Measurements from ENCODE around the gene RNF32.
"Not testable (repeated sequence)": the region's sequence is repeated elsewhere in the genome, so short reads cannot be mapped to it uniquely, and the experiment has no call there.

Gene RNF32

DNA sequence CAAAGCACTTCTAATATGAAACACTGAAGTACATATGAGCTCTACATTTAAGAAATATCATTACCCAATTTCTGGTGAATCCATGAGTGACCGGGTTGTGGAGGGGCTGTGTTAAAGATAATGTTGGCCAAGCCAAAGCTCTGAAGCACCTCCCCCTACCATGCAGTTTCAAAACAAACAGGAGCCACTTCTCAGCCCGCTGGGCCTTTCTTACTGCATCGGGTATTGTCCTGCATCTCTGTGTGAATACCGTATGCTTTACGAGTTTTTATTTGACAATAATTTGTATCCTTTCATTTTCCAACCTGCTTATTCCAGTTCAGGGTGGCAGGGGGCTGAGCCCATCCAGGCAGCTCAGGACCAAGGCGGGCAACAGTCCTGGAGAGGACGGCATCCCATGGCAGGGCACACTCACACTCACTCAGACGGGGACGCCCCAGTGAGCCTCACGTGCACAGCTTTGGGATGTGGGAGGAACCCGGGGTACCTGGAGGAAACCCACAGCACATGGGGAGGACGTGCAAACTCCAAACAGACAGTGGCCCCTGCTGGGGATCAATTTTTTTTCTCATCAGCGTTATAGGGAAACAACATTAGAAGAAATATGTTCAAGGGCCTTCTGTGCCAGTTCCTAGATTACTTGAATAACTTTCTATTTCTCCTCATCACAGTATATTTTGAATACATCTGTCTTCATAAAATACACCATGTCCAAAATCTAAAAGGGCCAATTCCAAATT is 1.9 kb downstream of the RNF32 start:
- DNase-seq, result no peak

DNA sequence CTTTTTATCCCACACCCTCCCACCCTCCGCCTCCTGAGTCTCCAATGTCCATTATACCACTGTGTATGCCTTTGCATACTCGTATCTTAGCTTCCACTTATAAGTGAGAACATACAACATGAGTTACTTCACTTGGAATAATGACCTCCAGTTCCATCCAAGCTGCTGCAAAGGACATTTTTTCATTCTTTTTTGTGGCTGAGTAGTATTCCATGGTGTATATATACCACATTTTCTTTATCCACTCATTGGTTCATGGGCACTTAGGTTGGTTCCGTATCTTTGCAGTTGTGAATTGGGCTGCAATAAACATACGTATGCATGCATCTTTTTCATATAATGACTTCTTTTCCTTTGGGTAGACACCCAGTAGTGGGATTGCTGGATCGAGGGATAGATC is 6.8 kb downstream of the RNF32 start:
- not testable (repeated sequence) for DNase-seq

DNA sequence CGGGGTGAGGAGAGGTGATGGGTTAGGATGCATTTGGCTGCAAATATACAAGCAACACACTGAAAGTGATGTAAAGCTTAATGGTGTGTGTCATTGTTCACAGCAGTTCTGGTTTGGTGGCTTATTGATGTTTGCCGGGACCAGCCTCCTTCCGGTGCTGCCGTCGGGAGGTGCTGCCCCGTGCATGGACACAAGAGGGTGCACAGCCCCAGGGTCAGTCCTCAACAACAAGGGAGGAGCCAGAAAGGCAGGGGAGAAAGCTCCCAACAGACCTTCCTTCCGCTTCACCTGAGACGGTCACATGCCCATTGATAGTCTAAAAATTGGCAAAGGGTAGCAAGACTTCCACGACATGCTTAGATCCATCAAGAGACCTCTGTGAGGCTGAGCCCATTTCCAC is 9.5 kb downstream of the RNF32 start:
- DNase-seq, result no peak

DNA sequence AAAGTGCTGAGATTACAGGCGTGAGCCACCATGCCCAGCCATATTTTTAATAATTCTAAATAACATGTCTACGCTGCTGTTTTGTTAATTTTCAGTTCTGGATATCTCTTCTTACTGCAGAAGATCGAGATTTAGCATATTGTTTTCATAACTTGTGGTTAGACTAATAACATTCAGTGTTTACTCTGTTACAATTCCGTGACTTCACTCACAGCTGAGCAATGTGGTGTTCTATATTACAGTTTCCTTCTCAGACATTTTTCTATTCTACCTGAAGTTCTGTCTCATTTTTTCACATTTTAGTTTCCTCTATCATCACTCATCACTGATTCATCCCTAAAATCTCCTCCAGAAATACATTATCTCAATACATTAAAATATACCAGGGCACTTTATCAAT is 10.9 kb downstream of the RNF32 start:
- no peak for DNase-seq

DNA sequence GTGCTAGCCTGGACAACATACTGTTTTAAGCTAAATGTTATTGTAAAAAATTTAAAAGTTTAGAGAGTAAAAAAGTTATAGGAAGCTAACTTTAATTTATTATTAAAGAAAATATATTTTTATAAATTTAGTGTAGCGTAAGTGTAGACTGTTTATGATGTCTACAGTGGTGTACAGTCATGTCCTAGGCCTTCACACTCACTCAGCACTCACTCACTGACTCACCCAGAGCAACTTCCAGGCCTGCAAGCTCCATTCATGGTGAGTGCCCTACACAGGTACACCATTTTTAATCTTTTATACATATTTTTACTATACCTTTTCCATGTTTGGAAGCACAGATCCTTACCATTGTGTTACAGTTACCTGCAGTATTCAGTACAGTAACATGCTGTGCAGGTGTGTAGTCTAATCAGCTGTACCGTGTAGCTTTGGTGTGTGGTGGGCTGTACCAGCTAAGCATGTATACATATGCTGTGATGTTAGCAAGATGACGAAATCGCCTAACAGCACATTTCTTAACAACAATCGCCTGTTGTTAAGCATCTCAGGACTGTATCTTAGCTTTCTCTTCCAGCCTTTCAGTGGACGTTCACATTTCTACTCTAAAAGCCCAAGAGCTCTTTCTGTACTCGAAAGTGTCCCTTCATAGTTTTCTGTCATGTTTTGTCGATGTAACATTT is 12.5 kb downstream of the RNF32 start:
- no peak for DNase-seq

DNA sequence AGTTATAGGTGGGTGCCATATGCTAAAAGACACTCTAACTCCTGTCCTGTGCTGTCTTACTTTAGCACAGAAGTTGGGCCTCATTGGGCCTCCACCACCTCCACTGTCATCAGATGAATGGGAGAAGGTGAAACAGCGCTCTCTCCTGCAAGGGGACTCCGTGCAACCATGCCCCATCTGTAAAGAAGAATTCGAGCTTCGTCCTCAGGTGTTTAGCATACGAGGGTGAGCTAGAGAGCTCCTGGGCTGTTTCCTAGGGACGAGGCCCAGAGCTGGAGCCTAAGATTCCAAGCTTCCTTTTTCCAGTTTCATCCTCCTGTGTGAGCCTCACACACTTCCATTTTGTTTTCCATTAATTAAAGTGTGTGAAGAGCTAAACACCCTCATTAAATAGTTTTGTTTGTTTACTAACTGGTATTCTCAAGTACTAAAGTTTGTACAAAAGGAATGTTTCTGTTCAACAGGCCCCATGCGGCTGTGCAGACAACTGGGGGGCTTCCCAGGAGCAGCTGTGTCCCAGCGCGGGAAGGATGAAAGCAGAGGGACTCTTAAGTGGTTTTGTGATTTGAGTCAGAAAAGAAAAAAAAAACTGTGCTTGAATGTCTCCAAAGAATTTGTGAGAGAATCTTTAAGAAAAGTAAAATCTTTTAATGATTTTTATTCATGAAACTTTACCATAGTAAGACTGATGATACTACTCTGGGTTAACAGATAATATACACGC is 14.1 kb downstream of the RNF32 start:
- no peak for DNase-seq

DNA sequence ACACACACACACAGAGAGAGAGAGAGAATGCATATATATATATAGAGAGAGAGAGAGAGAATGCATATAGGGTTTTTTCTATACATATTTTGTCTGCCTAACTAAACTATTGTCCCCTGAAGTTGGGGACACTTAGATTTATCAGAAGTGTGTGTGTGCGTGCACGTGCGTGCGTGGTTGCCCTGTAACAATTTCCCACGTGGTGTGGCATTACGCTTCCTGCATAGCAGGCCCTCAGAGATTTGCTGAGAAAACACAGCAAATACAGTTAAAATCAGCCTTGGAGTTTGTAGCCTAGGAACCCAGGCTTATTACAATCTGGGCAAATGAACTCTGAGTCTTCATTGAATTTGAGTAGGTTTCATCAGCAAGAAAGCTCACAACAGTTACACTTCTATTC is 14.7 kb downstream of the RNF32 start:
- DNase-seq, result no peak

DNA sequence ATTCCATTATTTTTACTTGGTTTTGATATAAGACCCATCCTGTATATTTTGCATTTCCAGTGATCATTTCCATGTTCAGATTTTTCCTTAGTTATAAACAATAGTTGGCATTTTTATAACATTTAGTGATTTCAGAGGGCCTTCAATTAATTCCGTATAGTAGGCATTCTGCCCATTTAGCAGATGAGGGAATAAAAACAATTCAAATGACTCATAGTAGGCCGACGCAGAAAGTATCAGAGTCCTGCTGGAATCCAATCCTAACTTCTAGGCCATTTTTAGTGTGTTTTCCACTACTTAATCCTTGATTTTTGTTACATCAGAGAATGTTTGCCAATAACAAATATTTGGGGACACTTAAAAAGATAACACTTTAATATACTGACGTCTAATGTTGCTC is 15.4 kb downstream of the RNF32 start:
- no peak for DNase-seq

DNA sequence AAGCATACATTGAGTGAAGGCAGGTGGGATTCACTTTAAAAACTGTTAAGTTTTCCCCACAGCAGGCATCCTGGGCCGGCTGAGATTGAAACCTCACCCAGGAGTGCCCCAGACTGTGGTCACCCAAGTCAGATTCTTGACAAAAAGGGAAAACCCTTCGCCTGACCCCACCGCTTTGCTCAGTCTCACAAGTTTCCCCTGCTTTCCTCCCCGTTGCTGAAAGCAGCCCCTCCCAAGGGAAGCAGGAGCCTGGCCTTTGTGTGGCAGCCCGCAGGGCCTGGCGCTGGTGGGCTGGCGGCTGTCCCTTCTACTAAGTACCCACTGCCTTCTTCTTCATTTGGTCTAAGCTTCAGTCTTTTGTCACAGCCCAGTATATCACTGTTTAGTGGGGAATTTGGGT is 16.0 kb downstream of the RNF32 start:
- DNase-seq, result no peak

DNA sequence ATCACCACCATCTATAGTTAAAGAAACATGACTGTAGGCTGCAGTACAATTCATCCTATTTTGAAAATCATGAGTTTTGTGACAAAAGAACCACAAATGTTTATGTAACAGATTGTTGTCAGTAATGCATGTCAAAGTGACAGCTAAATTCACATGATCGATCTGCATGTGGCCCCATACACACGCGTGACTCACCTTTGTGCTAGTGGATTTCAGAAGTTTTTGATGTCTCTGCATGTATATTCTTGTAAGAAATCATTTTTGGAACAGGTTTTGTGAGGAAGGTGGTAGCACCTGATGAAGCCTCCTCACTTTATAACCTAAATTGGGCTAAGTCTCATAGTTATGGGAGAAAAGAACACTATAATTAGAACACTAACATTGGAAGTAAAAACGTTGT is 17.1 kb downstream of the RNF32 start:
- DNase-seq, result no peak

DNA sequence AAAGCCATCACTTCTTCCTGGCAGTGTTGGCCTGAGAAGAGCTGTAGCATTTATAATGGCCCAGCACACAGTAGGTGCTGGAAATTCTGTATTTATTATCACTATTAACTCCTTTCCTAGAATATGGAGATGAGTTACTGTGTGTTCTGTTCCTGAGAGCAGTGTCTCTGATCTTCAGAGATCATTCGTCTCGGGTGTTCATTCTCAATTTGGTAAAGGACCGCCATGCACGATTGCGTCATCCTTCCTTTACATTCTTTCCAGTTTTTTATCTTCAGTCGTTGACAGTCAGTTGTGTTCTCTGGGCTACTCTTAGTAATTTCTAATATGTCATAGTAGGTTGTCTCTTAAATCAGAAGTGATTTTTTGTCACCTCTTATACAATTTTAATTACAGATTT is 18.6 kb downstream of the RNF32 start:
- no peak for DNase-seq

DNA sequence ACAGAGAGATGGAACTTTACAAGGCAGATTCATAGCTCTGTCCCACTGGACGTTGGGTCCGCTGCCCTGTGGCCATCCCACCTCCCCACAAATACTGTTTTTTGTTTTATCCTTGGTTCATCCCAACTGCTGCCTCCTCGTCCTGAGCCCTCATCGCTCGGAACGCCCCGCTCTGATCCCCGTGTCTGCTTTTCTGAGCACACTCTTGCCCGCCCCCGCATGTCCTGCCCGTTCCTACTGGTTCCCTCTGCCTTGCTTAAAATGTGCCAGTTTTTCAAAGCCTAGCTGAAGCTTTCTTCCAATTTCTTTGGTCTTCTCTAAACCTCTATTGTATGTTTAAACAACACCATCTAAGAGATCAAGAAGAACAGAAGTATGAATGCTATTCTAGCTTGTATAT is 19.4 kb downstream of the RNF32 start:
- DNase-seq, result no peak

DNA sequence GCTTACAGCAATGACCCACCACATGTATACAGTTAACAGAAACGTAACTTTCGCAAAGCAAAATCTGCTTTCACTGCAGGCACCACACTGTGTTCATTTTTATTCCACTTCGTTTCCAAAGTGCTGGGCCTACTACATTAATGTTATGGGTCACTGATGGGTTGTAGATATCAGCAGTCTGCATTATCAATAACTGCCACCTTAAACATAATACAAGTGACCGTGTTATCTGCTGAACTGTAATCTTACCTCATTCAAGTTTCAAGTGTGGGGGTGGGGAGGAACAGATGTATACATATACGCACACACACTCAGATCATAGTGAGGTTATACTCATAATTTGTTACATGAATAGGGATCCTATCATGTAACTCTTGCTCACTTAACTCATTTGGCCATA is 21.1 kb downstream of the RNF32 start:
- no peak for DNase-seq

DNA sequence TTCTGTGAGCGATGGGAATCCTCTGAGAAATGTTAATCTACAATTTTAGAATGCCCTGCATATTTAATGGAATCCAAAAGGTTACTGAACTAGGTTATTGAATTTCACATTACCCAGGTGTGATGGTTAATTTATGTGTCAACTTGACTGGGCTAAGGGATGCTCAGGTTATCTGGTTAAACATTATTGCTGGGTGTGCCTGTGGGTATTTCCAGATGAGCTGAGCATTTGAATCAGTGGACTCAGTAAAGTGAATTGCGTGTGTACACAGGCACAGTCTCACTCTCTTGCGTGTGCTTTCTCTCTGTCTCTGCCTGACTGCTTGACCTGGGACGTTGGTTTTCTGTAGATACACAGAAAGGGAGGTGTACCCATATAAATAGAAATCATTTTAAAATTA is 21.7 kb downstream of the RNF32 start:
- DNase-seq, result no peak

DNA sequence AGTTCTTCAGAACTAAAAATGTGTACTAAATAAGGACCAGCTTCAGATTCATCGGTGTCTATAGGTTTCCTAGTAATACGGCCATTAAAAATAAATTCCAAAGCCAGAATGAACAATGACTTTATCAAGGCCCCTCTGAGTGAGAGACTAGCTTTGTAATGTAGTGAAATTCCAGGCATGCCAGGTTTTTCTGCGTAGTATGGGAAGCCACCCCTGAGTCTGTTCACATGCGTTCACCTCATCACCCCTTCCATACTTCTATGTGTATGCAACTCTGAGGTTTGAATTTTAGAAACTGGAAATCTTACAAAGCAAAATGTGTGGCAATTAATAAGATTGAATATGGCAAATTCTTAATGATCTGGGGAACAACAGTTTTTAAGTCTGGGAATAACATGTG is 24.5 kb downstream of the RNF32 start:
- no peak for DNase-seq

DNA sequence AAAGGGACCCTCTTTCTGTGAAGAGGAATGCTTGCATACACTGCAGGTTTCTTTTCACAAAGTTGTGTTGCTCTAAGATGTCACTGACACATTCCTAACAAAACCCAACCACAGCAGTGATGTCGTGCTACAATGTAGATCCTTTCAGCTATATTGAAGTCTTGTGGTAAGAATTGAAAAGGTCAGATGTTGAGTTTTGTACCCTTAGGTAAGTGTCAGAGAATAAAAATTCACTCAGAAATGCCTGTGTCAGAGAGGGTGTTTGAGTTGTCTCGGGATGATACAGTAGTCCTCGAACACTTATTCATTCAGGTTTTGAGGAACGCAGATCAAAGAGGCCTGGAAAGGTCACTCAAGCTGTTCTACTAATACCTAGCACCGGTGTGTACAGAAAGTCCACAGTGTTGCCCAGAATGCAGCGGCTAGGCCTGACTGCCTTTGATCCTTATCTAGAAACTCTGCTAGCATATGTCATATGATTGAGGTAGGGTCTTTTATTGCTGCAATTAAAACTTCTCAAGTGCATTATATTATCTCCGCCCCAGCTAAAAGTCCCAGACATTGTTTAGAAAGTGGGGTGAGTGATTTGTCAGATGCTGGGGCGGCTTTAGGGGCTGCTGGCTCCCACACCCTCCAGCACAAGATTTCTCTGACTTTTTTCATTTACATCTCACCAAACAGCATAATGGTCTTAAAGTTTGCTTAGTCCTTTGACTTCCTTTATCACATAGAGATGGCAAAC is 26.0 kb downstream of the RNF32 start:
- no peak for DNase-seq

DNA sequence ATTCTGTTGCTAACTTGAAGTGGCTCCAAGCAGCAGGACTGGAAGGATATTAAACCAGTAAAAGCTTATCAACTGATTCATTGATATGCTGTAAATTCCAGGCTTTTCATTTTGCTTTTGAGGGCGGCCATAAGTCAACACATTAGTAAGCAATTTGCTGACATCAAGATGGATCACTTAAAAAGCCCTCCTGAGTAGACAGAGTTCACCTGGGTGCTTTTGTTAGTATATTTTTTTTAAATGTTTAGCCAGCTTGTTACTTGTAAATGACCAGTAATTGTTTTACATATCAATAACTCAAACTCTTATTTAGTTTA is 26.5 kb downstream of the RNF32 start:
- DNase-seq, result no peak

DNA sequence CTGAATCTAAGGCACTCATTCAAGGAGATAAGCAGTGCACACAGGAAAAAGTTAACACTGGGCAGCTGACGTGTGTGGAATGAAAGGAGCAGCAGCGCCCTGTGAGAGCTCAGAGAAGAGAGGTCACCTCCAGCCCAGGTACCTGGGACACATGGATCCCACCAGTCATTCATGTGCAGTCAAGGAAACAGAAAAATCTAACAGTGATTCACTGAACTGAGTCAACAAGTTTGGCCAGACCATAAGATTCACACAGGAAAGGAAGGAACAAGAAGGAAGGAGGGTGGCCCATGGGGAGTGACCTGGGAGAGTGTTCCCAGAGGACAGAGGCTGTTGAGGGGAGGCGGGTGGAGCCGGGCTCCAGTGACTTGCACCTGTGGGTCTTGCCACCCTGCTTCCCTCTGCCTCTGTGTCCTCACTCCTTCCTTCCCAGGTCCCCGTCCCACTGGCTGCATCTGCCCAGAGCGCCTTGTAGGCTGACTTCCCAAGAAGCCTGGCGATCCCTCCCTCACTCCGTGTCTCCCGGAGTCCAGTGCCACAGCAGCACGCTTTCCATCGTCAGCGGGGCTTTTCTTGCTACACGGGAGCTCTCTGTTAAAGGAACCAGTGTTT is 27.7 kb downstream of the RNF32 start:
- no peak for DNase-seq

DNA sequence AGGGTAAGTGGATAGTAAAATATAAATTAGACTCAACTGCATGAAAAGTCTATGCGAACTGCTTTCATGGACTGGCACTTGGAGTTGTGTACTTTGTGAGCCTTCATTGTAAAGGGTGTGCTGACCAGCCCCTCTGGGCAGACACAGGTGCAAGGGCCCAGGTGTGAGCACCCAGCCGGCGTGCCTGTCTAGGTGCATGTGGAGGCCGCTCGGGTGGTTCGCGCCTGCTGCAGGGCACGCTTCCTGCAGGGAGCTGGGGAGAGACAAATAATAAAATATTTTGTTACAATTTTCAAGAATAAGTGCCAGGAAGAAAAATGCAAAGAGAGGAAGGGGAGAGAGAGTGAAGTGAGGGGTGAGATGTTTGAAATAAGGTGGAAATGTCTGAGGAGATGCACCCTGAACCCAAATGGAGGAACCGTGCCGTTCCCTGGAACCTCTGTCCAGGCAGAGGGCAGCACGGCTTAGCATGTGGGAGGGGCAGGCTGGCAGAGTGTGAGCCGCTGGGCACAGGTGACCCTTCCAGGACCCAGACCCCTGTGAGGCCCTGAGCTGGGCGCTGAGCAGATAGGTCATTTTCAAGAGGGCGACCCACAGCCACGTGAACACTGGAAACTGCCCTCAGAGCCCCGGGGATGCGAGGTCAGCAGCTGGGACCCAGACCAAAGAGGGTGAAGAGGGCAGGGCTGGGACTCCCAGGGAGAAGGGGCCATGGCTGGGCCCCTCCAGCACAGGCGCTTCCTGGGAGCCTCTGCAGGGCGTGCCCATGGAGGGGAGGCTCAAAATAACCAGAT is 28.7 kb downstream of the RNF32 start:
- no peak for DNase-seq

DNA sequence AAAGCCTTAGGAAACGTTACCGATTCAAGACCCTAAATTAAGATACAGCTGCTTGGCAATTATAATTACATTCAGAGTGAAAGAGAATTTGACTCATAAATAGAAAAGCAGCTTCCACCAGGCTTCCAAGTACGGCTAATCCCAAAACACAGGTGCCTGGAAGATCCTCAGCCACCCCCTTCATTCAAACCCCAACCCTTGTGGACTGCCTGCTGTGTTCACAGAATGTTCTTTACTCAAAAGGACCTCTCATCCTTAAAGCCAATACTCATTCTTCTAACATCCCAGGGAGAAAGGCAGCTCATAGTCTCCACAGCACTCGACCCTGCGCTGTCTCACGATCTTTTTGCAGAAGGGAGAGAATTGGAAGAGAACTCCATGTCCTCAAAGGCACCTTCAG is 32.9 kb downstream of the RNF32 start:
- no peak for DNase-seq

DNA sequence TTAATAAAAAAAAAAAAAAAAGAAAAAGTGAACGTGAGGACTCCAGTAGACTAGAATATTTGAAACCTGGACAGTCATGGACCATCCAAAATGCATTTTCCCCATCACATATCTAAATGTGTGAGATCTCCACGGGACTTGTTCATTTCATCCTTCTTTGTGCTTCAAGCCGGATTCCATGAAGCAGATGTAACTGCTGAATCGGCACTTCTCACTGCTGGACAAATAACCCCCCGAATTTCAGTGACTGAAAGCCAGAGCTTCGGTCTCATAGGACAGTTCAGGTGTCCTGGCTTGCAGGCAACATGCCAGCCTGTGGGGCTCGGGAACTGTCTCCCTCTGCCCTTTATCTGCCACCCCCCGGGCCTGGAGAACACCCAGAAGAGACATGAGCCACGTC is 33.3 kb downstream of the RNF32 start:
- DNase-seq, result no peak

DNA sequence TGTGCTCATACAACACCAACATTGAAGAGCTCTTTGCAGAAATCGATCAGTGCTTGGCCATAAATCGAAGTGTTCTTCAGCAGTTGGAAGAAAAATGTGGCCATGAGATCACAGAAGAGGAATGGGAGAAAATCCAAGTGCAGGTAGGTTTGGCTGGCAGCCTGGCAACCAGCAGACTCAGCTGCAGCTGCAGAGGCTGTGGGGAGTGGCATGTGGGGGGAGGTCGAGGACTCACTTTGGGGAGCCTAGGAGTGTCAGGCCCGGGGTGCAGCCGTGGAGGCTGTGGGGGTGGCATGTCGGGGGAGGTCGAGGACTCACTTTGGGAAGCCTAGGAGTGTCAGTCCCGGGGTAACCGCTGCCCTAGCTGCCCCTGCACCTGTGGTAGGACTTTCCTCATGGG is 35.1 kb downstream of the RNF32 start:
- no peak for DNase-seq

Measured in CD4-positive, alpha-beta T cell treated with Interleukin-12 subunit alpha and Interleukin-12 subunit beta, for 1 hour (primary cell).